HepG2 (cell line): ENCODE data around the gene CDR2L. TPM values are rescaled to one million over a fixed set of nuclear protein-coding genes. Genes with fewer than 3 reads are reported as not detected.

Experiments
- CEBPG ChIP-seq: IDR thresholded peaks from 2 replicates; pipeline ENCODE4 v1.6.1; 2016
- FOXC1 ChIP-seq: sonication (generic); formaldehyde crosslinking; IDR thresholded peaks from 2 replicates; pipeline ENCODE4 v1.8.0; 2022; ENCODE audit warnings: mild to moderate bottlenecking, missing genetic modification reagents, borderline replicate concordance
- GABPB1 ChIP-seq: IDR thresholded peaks from 2 replicates; pipeline ENCODE4 v1.6.1; 2016; ENCODE audit warnings: mild to moderate bottlenecking, missing genetic modification reagents, moderate library complexity, missing compliant biosample characterization
- HIVEP1 ChIP-seq: sonication (generic); formaldehyde crosslinking; IDR thresholded peaks from 2 replicates; pipeline ENCODE4 v1.4.0; 2020; ENCODE audit warnings: mild to moderate bottlenecking, missing genetic modification reagents
- HOXA5 ChIP-seq: sonication (generic); formaldehyde crosslinking; IDR thresholded peaks from 2 replicates; pipeline ENCODE4 v1.4.0; 2020; ENCODE audit warnings: missing genetic modification reagents
- MAX ChIP-seq: IDR thresholded peaks from 2 replicates; pipeline ENCODE4 v1.6.1; 2012; ENCODE audit warnings: inconsistent platforms
- MTA1 ChIP-seq: sonication (generic); formaldehyde crosslinking; IDR thresholded peaks from 2 replicates; pipeline ENCODE4 v1.4.0; 2020; ENCODE audit warnings: missing genetic modification reagents, mild to moderate bottlenecking, borderline replicate concordance
- NFKB2 ChIP-seq: sonication (generic); formaldehyde crosslinking; IDR thresholded peaks from 2 replicates; pipeline ENCODE4 v1.4.0; 2020; ENCODE audit warnings: missing genetic modification reagents, borderline replicate concordance
- NR3C1 ChIP-seq: sonication (generic); formaldehyde crosslinking; IDR thresholded peaks from 2 replicates; pipeline ENCODE4 v1.4.0; 2020; ENCODE audit warnings: missing genetic modification reagents
- RELA ChIP-seq: sonication (generic); formaldehyde crosslinking; IDR thresholded peaks from 2 replicates; pipeline ENCODE4 v1.4.0; 2020; ENCODE audit warnings: missing genetic modification reagents
- RFXAP ChIP-seq: sonication (generic); formaldehyde crosslinking; IDR thresholded peaks from 2 replicates; pipeline ENCODE4 v1.4.0; 2020; ENCODE audit warnings: missing genetic modification reagents, borderline replicate concordance
- SKIL ChIP-seq: sonication (generic); formaldehyde crosslinking; IDR thresholded peaks from 2 replicates; pipeline ENCODE4 v1.8.0; 2022; ENCODE audit warnings: missing genetic modification reagents, mild to moderate bottlenecking, moderate library complexity, borderline replicate concordance
- SMAD9 ChIP-seq: sonication (generic); formaldehyde crosslinking; IDR thresholded peaks from 2 replicates; pipeline ENCODE4 v1.5.1; 2020; ENCODE audit warnings: mild to moderate bottlenecking, missing genetic modification reagents
- THAP9 ChIP-seq: sonication (generic); formaldehyde crosslinking; IDR thresholded peaks from 2 replicates; pipeline ENCODE4; 2020; ENCODE audit warnings: missing genetic modification reagents, mild to moderate bottlenecking, borderline replicate concordance
- ZBTB44 ChIP-seq: sonication (generic); formaldehyde crosslinking; IDR thresholded peaks from 2 replicates; pipeline ENCODE4 v1.4.0; 2020; ENCODE audit warnings: missing genetic modification reagents
- ZFX ChIP-seq: sonication (generic); formaldehyde crosslinking; IDR thresholded peaks from 2 replicates; pipeline ENCODE4 v1.4.0; 2020; ENCODE audit warnings: mild to moderate bottlenecking, low read depth, missing genetic modification reagents, moderate library complexity
- ZFY ChIP-seq: sonication (generic); formaldehyde crosslinking; IDR thresholded peaks from 2 replicates; pipeline ENCODE4 v1.4.0; 2020; ENCODE audit warnings: missing genetic modification reagents
- ZNF574 ChIP-seq: sonication (generic); formaldehyde crosslinking; IDR thresholded peaks from 2 replicates; pipeline ENCODE4 v1.4.0; 2020; ENCODE audit warnings: missing genetic modification reagents
- ZNF746 ChIP-seq: sonication (generic); formaldehyde crosslinking; IDR thresholded peaks from 2 replicates; pipeline ENCODE4 v1.8.0; 2022; ENCODE audit warnings: mild to moderate bottlenecking, missing genetic modification reagents
- polyA plus RNA-seq, 8 experiments: library from polyadenylated mRNA; depleted of rRNA in 3 of 8; stranded (reverse) in 7 of 8; unstranded in 1 of 8; fragments of >200 nt; fragmentation: Illumina TruSeq in 4 of 8; extraction: Trizol in 4 of 8; gene quantifications; 2 replicates each; pipeline versions ENCODE4 v1.2.1 to v1.2.3, GENCODE V29; 2011 to 2016; ENCODE audit warnings: low read depth in 4 of 8, missing spikeins in 1 of 8, mixed read lengths in 1 of 8; ENCODE audit not compliant: insufficient read depth in 1 of 8
- total RNA-seq, 5 experiments: library from RNA; depleted of rRNA; stranded (reverse); fragments of >200 nt; fragmentation: Illumina TruSeq; extraction: Trizol; gene quantifications; 2 replicates each; pipeline ENCODE4 v1.2.3, GENCODE V29; 2016; ENCODE audit warnings: low read depth in 1 of 5

Gene CDR2L
- total and polyA plus RNA-seq, 2 of the 13 experiments (the other 11 are each of a cell fraction or from before 2014, with no cell fraction given): 1.9 to 2.1 TPM

GRCh38 chr17:74957935-74958740 is 29.3 kb upstream of the CDR2L start (continued):
- TF ChIP-seq ZNF574 (0 out of 2 replicates have a peak, but pooled peaks have one; percentile 14), NFKB2 (CRISPR knock-in tag) (peak; percentile 40; the same call in 1 of the 2 replicates), NR3C1 (CRISPR knock-in tag) (no peak), HIVEP1 (CRISPR knock-in tag) (0 out of 2 replicates have a peak, but pooled peaks have one; percentile 49), RFXAP (peak; percentile 50; the same call in 1 of the 2 replicates), MTA1 (CRISPR knock-in tag) (peak; percentile 74; the same call in 1 of the 2 replicates), RELA (CRISPR knock-in tag) (0 out of 2 replicates have a peak, but pooled peaks have one; percentile 57), THAP9 (CRISPR knock-in tag) (peak; percentile 27; the same call in 1 of the 2 replicates), ZNF746 (CRISPR knock-in tag) (no peak), ZFX (CRISPR knock-in tag) (0 out of 2 replicates have a peak, but pooled peaks have one; percentile 21), SMAD9 (CRISPR knock-in tag) (no peak), CEBPG (CRISPR knock-in tag) (0 out of 2 replicates have a peak, but pooled peaks have one; percentile 18), ZFY (0 out of 2 replicates have a peak, but pooled peaks have one; percentile 16), ZBTB44 (CRISPR knock-in tag) (no peak), HOXA5 (CRISPR knock-in tag) (no peak), GABPB1 (0 out of 2 replicates have a peak, but pooled peaks have one; percentile 22), MAX (peak; percentile 51; the same call in 1 of the 2 replicates), SKIL (CRISPR knock-in tag) (no peak), FOXC1 (CRISPR knock-in tag) (0 out of 2 replicates have a peak, but pooled peaks have one; percentile 15)
